Breast epithelium (tissue), 4 donors: ENCODE measurements around the gene FUT8. TPM values are rescaled to one million over a fixed set of nuclear protein-coding genes. Genes with fewer than 3 reads are reported as not detected.

Source experiments
- DNase-seq, 2 donors: peaks; one replicate each; pipeline ENCODE4 v3.0.0-alpha.2; 2019; ENCODE audit warnings: low spot score in 2 of 2
- H3K27ac ChIP-seq, 2 donors: fragments of 200-600 bp; sonication (generic) in 1 of 2; one replicate each; pipeline ENCODE4 v1.5.1; 2016 to 2019; ENCODE audit warnings: mild to moderate bottlenecking in 1 of 2
- H3K27me3 ChIP-seq, 2 donors: fragments of 200-600 bp; sonication (generic) in 1 of 2; one replicate each; pipeline versions ENCODE4 v1.5.1 to v1.6.0; 2017 to 2019; ENCODE audit warnings: control low read depth in 1 of 2, mild to moderate bottlenecking in 1 of 2
- H3K36me3 ChIP-seq: fragments of 200-600 bp; one replicate; pipeline ENCODE4 v1.5.1; 2019
- H3K4me1 ChIP-seq, 2 donors: fragments of 200-600 bp; sonication (generic); one replicate each; pipeline ENCODE4 v1.5.1; 2016 to 2019; ENCODE audit warnings: control low read depth in 1 of 2
- H3K4me3 ChIP-seq, 3 donors: fragments of 200-600 bp; sonication (generic); 1 replicate in 2 of 3; 2 replicates in 1 of 3; pipeline ENCODE4 v1.5.1; 2016 to 2019; ENCODE audit warnings: mild to moderate bottlenecking in 3 of 3, moderate library complexity in 2 of 3
- H3K9me3 ChIP-seq, 2 donors: fragments of 200-600 bp; sonication (generic) in 1 of 2; one replicate each; pipeline ENCODE4 v1.5.1; 2016 to 2019; ENCODE audit warnings: control low read depth in 1 of 2
- POLR2A ChIP-seq: fragments of 450-650 bp; IDR thresholded peaks from one replicate; pipeline ENCODE4 v1.6.1; 2016; ENCODE audit warnings: antibody characterized with exemption, mild to moderate bottlenecking, moderate library complexity
- POLR2AphosphoS5 ChIP-seq, 3 donors: sonication (generic); formaldehyde crosslinking; IDR thresholded peaks; one replicate each; pipeline ENCODE4 v1.6.1; 2017; ENCODE audit warnings: antibody characterized with exemption in 3 of 3
- intact Hi-C: fragments of 100-400 bp; cut with DNase I; formaldehyde crosslinking; loops from one replicate; pipeline ENCODE4 v1.15.1; 2023; ENCODE audit warnings: low total_unique reads
- total RNA-seq, 3 donors: library from RNA; depleted of rRNA; stranded (reverse); fragments of >200 nt; gene quantifications; one replicate each; pipeline ENCODE4 v1.1.0, GENCODE V29; 2016
- TF ChIP-seq, protein P1 (sequence below), 3 donors: fragments of 450-650 bp; IDR thresholded peaks; one replicate each; pipeline ENCODE4 v1.5.1; 2016 to 2017; ENCODE audit warnings: antibody characterized with exemption in 3 of 3, mild to moderate bottlenecking in 3 of 3, moderate library complexity in 3 of 3

Gene FUT8
- total RNA-seq, 3 donors from 2014 or later, result 36.3 to 69.1 (median 47.2) TPM

DNA sequence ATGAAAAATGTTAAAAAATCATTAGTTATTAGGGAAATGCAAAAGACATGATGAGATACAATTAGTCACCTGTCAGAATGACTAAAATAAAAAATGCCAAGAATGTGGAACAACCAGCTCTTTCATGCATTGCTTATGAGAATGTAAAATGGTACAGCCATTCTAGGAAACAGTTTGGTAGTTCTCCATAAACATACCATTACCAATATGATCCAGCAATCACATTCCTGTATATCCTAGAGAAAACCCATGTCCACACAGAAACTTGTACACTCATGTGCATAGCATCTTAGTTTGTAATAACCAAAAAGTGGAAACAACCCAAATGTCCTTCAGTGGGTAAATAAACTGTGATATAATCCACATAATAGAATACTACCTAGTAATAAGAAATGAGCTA is 245.7 kb downstream of the FUT8 start:
- no peaks in the 10 kb centered on the region for H3K4me1 ChIP-seq
- no peaks in the 10 kb centered on the region for H3K27me3 ChIP-seq
- H3K4me3 ChIP-seq, result no peak overlapping the region
- no peaks in the 10 kb centered on the region for H3K36me3 ChIP-seq
- H3K9me3 ChIP-seq, result no peaks in the 10 kb centered on the region
- TF ChIP-seq POLR2AphosphoS5 (IDR thresholded peaks at IDR 0.05), result no peak
- DNase-seq, result no peak
- H3K27ac ChIP-seq, result no peak overlapping the region
- intact Hi-C loops, result no loop called here

DNA sequence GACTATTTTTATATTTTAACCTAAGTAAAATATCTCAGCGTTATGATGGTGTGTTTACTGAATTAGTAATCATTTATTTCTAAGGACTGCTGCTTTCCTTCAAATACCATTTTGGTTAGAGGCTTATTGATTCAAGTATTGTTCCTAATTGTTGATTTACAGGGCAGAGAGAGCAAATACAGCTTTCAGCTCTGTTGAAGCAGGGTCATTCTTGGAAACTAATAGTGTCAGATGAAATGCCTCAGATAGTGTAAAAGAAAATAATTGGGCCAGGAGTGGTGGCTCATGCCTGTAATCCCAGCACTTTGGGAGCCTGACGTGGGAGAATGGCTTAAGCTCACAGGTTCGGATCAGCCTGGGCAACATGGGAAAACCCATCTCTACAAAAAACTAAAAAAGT is 249.3 kb downstream of the FUT8 start:
- Histone ChIP-seq H3K9me3 (no peaks in the 10 kb centered on the region), H3K4me3 (no peak overlapping the region), H3K4me1 (no peaks in the 10 kb centered on the region), H3K36me3 (no peaks in the 10 kb centered on the region), H3K27ac (no peak overlapping the region), H3K27me3 (no peaks in the 10 kb centered on the region)
- intact Hi-C loops, result no loop called here
- DNase-seq, result no peak
- no peak for TF ChIP-seq POLR2A
- no peak for TF ChIP-seq POLR2AphosphoS5 (IDR thresholded peaks at IDR 0.05)
- TF ChIP-seq, protein P1, sequence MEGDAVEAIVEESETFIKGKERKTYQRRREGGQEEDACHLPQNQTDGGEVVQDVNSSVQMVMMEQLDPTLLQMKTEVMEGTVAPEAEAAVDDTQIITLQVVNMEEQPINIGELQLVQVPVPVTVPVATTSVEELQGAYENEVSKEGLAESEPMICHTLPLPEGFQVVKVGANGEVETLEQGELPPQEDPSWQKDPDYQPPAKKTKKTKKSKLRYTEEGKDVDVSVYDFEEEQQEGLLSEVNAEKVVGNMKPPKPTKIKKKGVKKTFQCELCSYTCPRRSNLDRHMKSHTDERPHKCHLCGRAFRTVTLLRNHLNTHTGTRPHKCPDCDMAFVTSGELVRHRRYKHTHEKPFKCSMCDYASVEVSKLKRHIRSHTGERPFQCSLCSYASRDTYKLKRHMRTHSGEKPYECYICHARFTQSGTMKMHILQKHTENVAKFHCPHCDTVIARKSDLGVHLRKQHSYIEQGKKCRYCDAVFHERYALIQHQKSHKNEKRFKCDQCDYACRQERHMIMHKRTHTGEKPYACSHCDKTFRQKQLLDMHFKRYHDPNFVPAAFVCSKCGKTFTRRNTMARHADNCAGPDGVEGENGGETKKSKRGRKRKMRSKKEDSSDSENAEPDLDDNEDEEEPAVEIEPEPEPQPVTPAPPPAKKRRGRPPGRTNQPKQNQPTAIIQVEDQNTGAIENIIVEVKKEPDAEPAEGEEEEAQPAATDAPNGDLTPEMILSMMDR (IDR thresholded peaks at IDR 0.05), result no peak

DNA sequence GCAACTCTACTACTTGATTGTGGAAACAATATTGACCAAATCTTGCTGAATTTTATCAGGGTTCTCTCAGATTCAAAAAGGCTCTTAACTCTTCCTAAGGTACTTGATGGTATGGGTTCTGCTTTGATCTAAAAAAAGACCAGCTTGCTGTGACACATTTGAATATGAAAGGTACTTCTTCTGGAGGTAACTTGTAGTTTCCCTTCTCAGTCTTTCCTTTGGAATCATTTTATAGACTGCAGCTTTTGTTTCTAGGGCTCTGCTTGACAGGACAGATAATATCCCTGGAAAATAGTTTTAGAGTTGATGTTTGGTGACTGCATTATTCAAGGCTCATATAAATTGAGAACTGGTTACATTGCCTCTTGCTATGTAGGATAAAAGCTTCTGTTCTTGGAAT is 251.9 kb downstream of the FUT8 start:
- Histone ChIP-seq H3K27me3 (no peaks in the 10 kb centered on the region), H3K9me3 (no peaks in the 10 kb centered on the region), H3K27ac (no peak overlapping the region), H3K4me1 (no peaks in the 10 kb centered on the region), H3K4me3 (no peak overlapping the region), H3K36me3 (no peaks in the 10 kb centered on the region)
- intact Hi-C loops, result no loop called here
- TF ChIP-seq POLR2AphosphoS5 (IDR thresholded peaks at IDR 0.05) (no peak), POLR2A (no peak)
- TF ChIP-seq, protein P1 (IDR thresholded peaks at IDR 0.05), result no peak
- DNase-seq, result no peak

DNA sequence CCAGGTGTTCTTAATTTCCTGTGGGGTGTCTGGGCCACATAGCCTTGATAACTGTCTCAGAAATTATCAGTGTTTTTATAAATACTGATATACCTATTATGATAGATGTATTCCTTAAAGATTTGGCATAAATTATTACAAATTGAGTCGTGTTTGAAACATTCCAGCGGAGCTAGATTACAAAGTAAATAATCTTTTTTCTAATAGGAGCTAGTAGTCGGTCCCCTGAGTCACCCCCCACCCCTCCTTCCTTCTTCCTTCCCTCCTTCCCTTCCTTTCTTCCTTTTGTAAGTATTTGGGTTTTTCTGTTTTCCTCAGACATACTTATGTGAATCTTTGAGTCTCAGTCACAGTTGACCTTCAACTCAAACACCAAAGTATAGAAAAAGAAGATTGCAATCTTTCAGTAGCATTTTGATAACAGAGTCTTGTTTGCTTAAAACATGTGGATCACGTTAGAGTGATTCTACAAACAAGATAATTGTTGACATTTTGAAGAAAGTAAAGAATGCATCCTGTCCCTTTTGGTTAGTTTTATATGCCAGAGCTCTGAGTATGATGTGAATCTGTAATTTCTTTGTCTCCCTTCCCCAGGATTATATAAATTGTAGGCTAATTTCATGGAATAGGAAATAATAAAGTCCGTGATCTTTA is 264.0 kb downstream of the FUT8 start:
- intact Hi-C loops, result no loop called here
- TF ChIP-seq, protein P1 (IDR thresholded peaks at IDR 0.05), result no peak
- TF ChIP-seq POLR2AphosphoS5 (IDR thresholded peaks at IDR 0.05), result no peak
- no peak for TF ChIP-seq POLR2A

DNA sequence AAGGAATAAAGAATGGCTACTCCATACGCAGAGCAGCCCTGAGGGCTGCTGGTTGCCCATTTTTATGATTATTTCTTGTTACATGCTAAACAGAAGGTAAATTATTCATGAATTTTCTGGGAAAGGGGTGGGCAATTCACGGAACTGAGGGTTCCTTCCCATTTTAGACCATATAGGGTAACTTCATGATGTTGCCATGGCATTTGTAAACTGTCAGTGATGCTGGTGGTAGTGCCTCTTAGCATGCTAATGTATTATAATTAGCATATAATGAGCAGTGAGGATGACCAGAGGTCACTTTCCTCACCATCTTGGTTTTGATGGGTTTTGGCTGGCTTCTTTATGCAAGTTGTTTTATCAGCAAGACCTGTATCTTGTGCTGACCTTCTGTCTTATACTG is 273.0 kb downstream of the FUT8 start:
- Histone ChIP-seq H3K4me3 (no peak overlapping the region), H3K27ac (no peak overlapping the region), H3K36me3 (no peaks in the 10 kb centered on the region), H3K4me1 (no peaks in the 10 kb centered on the region), H3K27me3 (no peaks in the 10 kb centered on the region), H3K9me3 (no peaks in the 10 kb centered on the region)
- intact Hi-C loops, result no loop called here
- TF ChIP-seq POLR2A (no peak), POLR2AphosphoS5 (IDR thresholded peaks at IDR 0.05) (no peak)
- TF ChIP-seq, protein P1 (IDR thresholded peaks at IDR 0.05), result no peak
- no peak for DNase-seq

More for the DNA sequence above, 264.0 kb downstream of the FUT8 start:
- no peaks in the 10 kb centered on the region for H3K36me3 ChIP-seq
- no peaks in the 10 kb centered on the region for H3K4me1 ChIP-seq
- H3K27ac ChIP-seq, result no peak overlapping the region
- DNase-seq, result no peak
- no peak overlapping the region for H3K4me3 ChIP-seq
- H3K9me3 ChIP-seq, result no peaks in the 10 kb centered on the region
- H3K27me3 ChIP-seq, result no peaks in the 10 kb centered on the region
